SIG-M5 treated with dmso at 0.1 percent for 504 hours (cell line): ENCODE results near the gene TTC3.
"Not testable (repeated sequence)": the region's sequence is repeated elsewhere in the genome, so short reads cannot be mapped to it uniquely, and the experiment has no call there.

Experiments used
- DNase-seq: peaks from one replicate; lab custom pipeline; 2025; ENCODE audit not compliant: unreplicated experiment; lab: John Stamatoyannopoulos, UW

TTC3 gene

GRCh38 chr21:37220433-37220980 lies 147.5 kb downstream of the TTC3 start:
- DNase-seq = peak; percentile 39

- DNase-seq = peak; percentile 96
Observed at GRCh38 chr21:37220981-37221664, 148.1 kb downstream of the TTC3 start.

GRCh38 chr21:37222248-37222647 lies 149.2 kb downstream of the TTC3 start:
- DNase-seq = not testable (repeated sequence)

GRCh38 chr21:37223804-37224345 lies 150.8 kb downstream of the TTC3 start:
- DNase-seq = no peak

- no peak for DNase-seq
Observed at GRCh38 chr21:37224861-37225839, 152.1 kb downstream of the TTC3 start.

- no peak for DNase-seq
Observed at GRCh38 chr21:37226041-37226920, 153.2 kb downstream of the TTC3 start.

- no peak for DNase-seq
Observed at GRCh38 chr21:37227071-37228002, 154.3 kb downstream of the TTC3 start.

GRCh38 chr21:37228003-37228400 lies 154.9 kb downstream of the TTC3 start:
- no peak for DNase-seq

GRCh38 chr21:37230632-37231248 lies 157.7 kb downstream of the TTC3 start:
- DNase-seq = no peak

- no peak for DNase-seq
Observed at GRCh38 chr21:37231249-37231645, 158.2 kb downstream of the TTC3 start.

- DNase-seq = no peak
Observed at GRCh38 chr21:37231671-37232070, 158.6 kb downstream of the TTC3 start.

GRCh38 chr21:37232274-37233018 lies 159.4 kb downstream of the TTC3 start:
- DNase-seq = no peak

- DNase-seq = no peak
Observed at GRCh38 chr21:37233551-37234146, 160.6 kb downstream of the TTC3 start.

GRCh38 chr21:37237346-37237745 lies 164.3 kb downstream of the TTC3 start:
- DNase-seq = no peak

GRCh38 chr21:37237764-37238163 lies 164.7 kb downstream of the TTC3 start:
- no peak for DNase-seq

GRCh38 chr21:37240978-37241377 lies 167.9 kb downstream of the TTC3 start:
- DNase-seq = no peak

- no peak for DNase-seq
Observed at GRCh38 chr21:37241426-37241825, 168.4 kb downstream of the TTC3 start.

- DNase-seq = no peak
Observed at GRCh38 chr21:37243961-37244360, 170.9 kb downstream of the TTC3 start.
